ENCODE results near the gene CSMD2.

CSMD2 gene

DNA sequence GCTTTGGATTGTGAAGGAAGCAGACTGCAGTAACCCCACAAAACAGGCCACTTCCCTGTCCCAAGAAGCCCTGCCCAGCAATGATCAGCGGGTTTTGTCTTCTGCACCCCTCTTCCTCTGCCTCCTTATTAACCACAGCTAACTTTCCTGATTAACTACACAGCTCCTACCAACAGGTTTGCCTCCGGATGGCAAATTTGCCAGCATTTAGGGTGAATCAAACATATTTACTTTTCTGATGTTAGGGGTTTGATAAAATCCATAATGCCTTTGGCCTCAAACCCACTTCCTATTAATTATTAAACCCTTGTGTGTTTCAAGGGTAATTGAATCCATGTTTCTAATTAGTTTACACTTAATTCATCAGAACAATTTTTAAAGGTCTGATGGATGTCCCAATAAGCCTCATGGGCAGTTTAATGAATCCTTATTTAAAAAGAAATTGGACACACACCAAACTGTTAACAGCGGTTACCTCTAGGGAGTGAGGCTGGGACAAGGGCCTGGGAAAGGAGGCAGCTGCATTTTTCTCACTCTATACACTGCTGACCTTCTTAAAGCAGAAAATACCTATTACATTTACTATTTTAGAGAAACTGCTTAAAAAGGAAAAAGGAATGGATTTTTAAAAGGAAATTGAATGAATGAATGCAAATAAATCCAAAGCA is 91.9 kb downstream of the CSMD2 start:
- H3K4me3 ChIP-seq (ENCODE audit: low read depth, low read length) = no peak overlapping the region
- CTCF ChIA-PET = no interaction called here
- TF ChIP-seq, protein P1, sequence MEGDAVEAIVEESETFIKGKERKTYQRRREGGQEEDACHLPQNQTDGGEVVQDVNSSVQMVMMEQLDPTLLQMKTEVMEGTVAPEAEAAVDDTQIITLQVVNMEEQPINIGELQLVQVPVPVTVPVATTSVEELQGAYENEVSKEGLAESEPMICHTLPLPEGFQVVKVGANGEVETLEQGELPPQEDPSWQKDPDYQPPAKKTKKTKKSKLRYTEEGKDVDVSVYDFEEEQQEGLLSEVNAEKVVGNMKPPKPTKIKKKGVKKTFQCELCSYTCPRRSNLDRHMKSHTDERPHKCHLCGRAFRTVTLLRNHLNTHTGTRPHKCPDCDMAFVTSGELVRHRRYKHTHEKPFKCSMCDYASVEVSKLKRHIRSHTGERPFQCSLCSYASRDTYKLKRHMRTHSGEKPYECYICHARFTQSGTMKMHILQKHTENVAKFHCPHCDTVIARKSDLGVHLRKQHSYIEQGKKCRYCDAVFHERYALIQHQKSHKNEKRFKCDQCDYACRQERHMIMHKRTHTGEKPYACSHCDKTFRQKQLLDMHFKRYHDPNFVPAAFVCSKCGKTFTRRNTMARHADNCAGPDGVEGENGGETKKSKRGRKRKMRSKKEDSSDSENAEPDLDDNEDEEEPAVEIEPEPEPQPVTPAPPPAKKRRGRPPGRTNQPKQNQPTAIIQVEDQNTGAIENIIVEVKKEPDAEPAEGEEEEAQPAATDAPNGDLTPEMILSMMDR (IDR thresholded peaks at IDR 0.05; ENCODE audit: insufficient read depth, low read length, missing control alignments) = no peak
- POLR2A ChIA-PET = no interaction called here
- DNase-seq (ENCODE audit: low read depth, low spot score) = no peak

DNA sequence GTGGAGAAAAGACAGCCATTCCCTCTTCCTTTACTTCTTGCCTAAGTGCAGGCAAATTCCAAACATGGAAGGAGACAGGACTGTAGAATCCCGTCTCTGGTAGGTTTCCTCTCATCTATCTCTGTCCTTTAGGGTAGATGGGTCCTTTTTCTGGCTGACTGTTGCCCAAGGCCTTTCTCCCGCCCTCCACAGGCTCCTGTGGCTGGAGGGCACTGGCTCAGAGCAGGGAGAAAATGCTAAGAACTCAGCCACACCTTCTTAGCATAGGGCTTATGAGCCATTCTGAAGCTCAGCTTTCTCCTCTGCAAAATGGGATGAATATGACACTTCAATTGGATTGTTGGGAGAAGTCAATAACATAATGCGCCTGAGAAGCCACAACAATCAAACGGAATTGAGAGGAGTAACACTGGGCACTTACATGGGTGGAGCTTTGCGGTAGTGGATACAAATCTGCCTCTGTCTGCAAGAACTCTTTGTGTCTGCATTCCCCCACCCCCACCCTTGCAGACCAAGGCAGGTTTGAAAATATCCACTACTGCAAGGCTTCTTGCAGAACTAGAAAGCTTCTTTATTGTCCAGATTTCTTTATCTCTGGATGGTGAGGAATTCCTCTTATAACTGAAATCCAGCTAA is 94.7 kb downstream of the CSMD2 start:
- TF ChIP-seq, protein P1 (IDR thresholded peaks at IDR 0.05; ENCODE audit: insufficient read depth, low read length, missing control alignments) = no peak
- no peak overlapping the region for H3K4me3 ChIP-seq (ENCODE audit: low read depth, low read length)
- ChIA-PET POLR2A (no interaction called here), CTCF (interaction anchor here (1.0 to 2.1 kb wide), 2 partner anchors 12 to 93 kb away, joined by 3 to 4 read pairs; no protein-coding TSS in a partner anchor)
- DNase-seq (ENCODE audit: low read depth, low spot score) = no peak

DNA sequence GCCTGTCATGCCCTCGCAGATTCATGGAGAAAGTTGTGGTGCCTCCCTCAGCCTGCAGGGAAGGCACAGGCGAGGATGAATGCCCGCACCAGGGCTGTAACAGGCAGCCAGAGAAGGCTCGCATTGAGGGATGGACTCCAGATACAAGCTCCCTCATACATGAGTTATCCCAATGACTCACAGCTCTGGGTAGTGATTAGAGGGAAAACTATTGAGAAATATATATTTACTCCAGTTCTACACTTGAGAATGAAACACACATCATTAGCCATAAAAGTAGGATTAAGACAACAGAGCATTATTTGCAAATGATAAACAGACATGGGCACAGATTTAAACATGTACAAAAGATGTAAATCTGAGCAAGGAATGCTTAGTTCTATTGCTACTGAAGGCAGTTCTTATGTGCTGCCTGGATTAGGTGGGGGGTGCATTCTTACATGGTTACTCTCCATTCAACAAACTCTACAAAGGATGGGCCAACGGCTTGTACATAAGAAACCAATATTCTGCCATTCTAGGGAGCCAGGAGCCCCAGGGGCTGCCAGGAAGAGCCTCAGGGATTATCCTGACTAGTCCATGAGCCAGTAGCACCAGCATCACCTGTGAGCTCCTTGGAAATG is 97.9 kb downstream of the CSMD2 start:
- ChIA-PET POLR2A (interaction anchor here (0.9 kb wide), 1 partner anchor 34 kb away, joined by 3 read pairs; no protein-coding TSS in a partner anchor), CTCF (interaction anchor here (0.6 to 0.9 kb wide), 2 partner anchors 11 to 149 kb away, joined by 3 to 4 read pairs; no protein-coding TSS in a partner anchor)
- peak; percentile 72 for DNase-seq (ENCODE audit: low read depth, low spot score)
- H3K4me3 ChIP-seq (ENCODE audit: low read depth, low read length) = peak overlapping the region; percentile 9; the same call in 1 of the 2 replicates
- TF ChIP-seq, protein P1 (IDR thresholded peaks at IDR 0.05; ENCODE audit: insufficient read depth, low read length, missing control alignments) = peak; percentile 20

DNA sequence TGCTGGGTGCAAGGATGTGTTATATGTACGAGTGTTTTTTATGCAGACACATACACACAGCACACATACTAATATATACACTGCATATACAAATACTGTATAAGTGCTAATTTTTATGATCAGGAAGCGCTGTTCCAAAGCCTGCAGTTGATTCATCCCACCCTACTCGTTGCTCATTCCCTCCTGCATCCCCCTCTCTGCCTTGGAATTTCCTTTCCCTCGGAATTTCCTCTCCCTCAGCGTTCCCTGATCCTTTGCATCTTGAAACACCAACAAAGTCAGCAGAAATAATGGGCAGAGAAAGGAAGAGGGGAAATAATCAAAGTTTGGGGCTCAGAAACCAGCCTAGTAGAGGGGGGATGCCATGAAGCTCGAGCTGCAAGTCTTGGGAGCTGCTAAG is 98.9 kb downstream of the CSMD2 start:
- CTCF ChIA-PET = interaction anchor here (0.9 kb wide), 1 partner anchor 10 kb away, joined by 4 read pairs; no protein-coding TSS in a partner anchor

DNA sequence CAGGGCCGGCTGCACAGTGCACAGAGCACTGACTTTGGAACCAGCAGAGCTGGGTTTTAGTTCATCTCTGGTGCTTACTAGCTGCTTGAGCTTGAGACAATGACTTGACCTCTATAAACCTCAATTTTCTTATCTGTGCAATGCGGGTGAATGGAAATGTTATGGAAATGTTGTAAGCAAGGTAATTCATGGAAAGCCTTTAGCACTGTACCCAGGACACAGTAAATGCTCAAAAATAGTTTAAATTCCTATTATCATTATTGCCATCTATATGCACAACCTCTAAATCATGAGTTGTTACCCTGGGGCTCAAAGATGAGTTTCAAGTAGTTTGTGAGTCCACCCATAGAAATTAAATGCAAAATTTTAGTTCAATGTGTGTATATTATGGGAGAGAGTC is 99.5 kb downstream of the CSMD2 start:
- CTCF ChIA-PET = no interaction called here
- TF ChIP-seq, protein P1 (IDR thresholded peaks at IDR 0.05; ENCODE audit: insufficient read depth, low read length, missing control alignments) = no peak
- DNase-seq (ENCODE audit: low read depth, low spot score) = no peak
- H3K4me3 ChIP-seq (ENCODE audit: low read depth, low read length) = no peak overlapping the region
- POLR2A ChIA-PET = no interaction called here

More for the DNA sequence above, 98.9 kb downstream of the CSMD2 start:
- POLR2A ChIA-PET = no interaction called here
- TF ChIP-seq, protein P1 (IDR thresholded peaks at IDR 0.05; ENCODE audit: insufficient read depth, low read length, missing control alignments) = no peak
- no peak for DNase-seq (ENCODE audit: low read depth, low spot score)
- H3K4me3 ChIP-seq (ENCODE audit: low read depth, low read length) = no peak overlapping the region

DNA sequence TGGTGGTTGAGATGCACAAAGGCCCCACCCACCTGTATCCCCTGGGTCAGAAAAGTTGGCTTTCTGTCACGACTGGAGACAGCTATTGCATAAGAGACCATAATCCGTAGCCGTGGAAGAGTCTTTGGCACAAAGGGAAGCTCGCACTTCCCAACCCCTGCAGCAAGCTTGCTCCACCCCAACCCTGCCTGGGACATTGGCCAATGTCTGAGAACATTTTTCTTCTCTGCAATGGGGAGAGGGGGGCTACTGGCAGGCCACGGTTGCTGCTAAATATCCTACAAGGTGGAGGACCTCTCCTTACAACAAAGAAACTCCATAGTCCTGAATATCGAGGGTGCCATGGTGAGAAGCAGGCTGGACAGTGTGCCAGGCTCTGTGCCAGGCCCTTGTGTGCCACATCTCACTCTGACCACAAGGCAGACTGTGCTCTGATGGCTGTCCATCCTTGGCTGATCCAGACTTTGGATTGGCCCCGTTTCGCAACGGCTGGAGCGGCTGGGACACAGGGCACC is 104.1 kb downstream of the CSMD2 start:
- ChIA-PET POLR2A (no interaction called here), CTCF (interaction anchor here (1.0 to 1.6 kb wide), 2 partner anchors 12 to 325 kb away, joined by 3 read pairs; no protein-coding TSS in a partner anchor)
- TF ChIP-seq, protein P1 (IDR thresholded peaks at IDR 0.05; ENCODE audit: insufficient read depth, low read length, missing control alignments) = no peak
- no peak for DNase-seq (ENCODE audit: low read depth, low spot score)
- H3K4me3 ChIP-seq (ENCODE audit: low read depth, low read length) = no peak overlapping the region

Measured in AG04449 (cell line).